MG63 (cell line): Measurements from ENCODE around the gene DGKE. TPM values are rescaled to one million over a fixed set of nuclear protein-coding genes. Genes with fewer than 3 reads are reported as not detected.

Experiments used
- DNase-seq: peaks from one replicate; pipeline ENCODE4 v3.0.0-alpha.2; 2020
- H3K27me3 ChIP-seq: fragments of 250-450 bp; sonication (Bioruptor Pico); 2 replicates; pipeline ENCODE4 v1.5.1; 2020; ENCODE audit warnings: mild to moderate bottlenecking, moderate library complexity
- H3K36me3 ChIP-seq: fragments of 250-450 bp; sonication (Bioruptor Pico); 2 replicates; pipeline ENCODE4 v1.5.1; 2020; ENCODE audit warnings: mild to moderate bottlenecking, moderate library complexity
- H3K4me3 ChIP-seq: fragments of 250-450 bp; sonication (Bioruptor Pico); 2 replicates; pipeline ENCODE4 v1.5.1; 2020; ENCODE audit warnings: mild to moderate bottlenecking, moderate library complexity
- H3K9me3 ChIP-seq: fragments of 250-450 bp; sonication (Bioruptor Pico); 2 replicates; pipeline ENCODE4 v1.5.1; 2020; ENCODE audit warnings: mild to moderate bottlenecking, moderate library complexity
- total RNA-seq: library from RNA; depleted of rRNA; stranded (reverse); fragments of >200 nt; shearing (Covaris generic); gene quantifications from 2 replicates; pipeline ENCODE4 v1.2.3, GENCODE V29; 2014; ENCODE audit warnings: low replicate concordance

Gene DGKE
- total RNA-seq, 1 experiment from 2014 or later: 4.0 TPM

DNA sequence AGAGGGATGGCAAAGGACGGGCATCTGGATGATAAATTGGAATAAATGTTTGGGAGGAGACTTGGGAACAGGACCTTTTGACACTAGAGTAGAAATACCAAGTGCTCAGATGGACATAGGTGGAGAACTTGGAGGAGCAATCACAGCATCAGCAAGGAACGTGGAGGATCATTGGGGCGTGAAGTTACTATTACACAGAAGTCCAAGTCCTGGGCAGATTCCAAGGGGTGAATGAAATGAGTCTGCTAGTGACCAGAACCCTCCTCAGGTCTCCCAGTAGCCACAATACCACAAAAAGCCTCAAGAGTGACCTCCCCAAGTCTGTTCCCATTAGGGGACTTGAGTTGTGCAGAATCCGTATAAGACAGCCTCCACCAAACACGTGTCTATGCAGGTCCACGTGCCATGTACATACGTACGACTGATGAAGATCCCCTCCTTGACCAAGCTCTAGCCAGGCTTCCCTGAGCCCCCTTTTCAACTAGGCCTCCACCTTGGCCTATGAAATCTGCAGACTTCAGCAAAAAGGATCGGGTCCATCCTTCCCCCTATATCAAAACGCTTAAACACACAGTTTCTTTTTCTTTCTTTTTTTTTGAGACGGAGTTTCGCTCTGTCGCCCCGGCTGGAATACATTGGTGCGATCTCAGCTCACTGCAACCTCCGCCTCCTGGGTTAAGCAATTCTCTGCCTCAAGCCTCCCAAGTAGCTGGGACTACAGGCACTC lies 2.4 kb upstream of the DGKE start:
- no peak overlapping the region for H3K4me3 ChIP-seq
- no peaks in the 10 kb centered on the region for H3K9me3 ChIP-seq
- no peak for DNase-seq
- H3K27me3 ChIP-seq: no peaks in the 10 kb centered on the region
- H3K36me3 ChIP-seq: peaks cover 13% of the 10 kb centered on the region

DNA sequence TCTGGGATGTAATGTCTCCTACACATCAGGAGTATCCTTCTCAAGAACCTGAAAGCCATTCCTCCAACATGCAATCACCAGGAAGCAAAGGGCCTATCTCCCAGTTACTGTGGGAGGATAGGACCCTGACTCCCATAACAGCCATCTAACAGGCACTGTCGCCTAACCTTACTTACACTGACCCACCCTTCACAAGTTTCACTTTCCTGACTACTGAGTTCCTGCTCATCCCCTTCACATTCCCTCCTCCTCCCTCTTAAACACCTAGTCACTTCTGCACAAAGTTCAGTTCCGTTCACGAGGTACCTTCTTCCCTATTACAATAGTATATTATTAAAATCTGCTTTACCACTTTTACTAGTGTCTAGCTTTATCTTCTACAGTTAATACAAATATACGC lies 1.5 kb upstream of the DGKE start:
- Histone ChIP-seq H3K27me3 (no peaks in the 10 kb centered on the region), H3K9me3 (no peaks in the 10 kb centered on the region), H3K4me3 (peak overlapping the region; percentile 69), H3K36me3 (peaks cover 18% of the 10 kb centered on the region)
- no peak for DNase-seq

GRCh38 chr17:56833057-56833808 lies 718 bp upstream of the DGKE start:
- peak; percentile 54 for DNase-seq
- H3K9me3 ChIP-seq: no peaks in the 10 kb centered on the region

GRCh38 chr17:56834380-56835263 lies 671 bp downstream of the DGKE start:
- H3K9me3 ChIP-seq: no peaks in the 10 kb centered on the region
- peaks cover 29% of the 10 kb centered on the region for H3K36me3 ChIP-seq
- peak; percentile 36 for DNase-seq
- no peaks in the 10 kb centered on the region for H3K27me3 ChIP-seq
- peak overlapping the region; percentile 69 for H3K4me3 ChIP-seq

More at GRCh38 chr17:56833057-56833808, 718 bp upstream of the DGKE start:
- peak overlapping the region; percentile 69 for H3K4me3 ChIP-seq
- no peaks in the 10 kb centered on the region for H3K27me3 ChIP-seq
- H3K36me3 ChIP-seq: peaks cover 23% of the 10 kb centered on the region

- Histone ChIP-seq H3K4me3 (peak overlapping the region; percentile 69), H3K9me3 (no peaks in the 10 kb centered on the region), H3K36me3 (peaks cover 30% of the 10 kb centered on the region), H3K27me3 (no peaks in the 10 kb centered on the region)
- DNase-seq: no peak
Observed at GRCh38 chr17:56835264-56835585, 1.3 kb downstream of the DGKE start.

GRCh38 chr17:56838687-56839086 lies 4.7 kb downstream of the DGKE start:
- Histone ChIP-seq H3K36me3 (peaks cover 39% of the 10 kb centered on the region), H3K4me3 (no peak overlapping the region), H3K9me3 (no peaks in the 10 kb centered on the region), H3K27me3 (no peaks in the 10 kb centered on the region)
- DNase-seq: no peak

- Histone ChIP-seq H3K9me3 (no peaks in the 10 kb centered on the region), H3K27me3 (no peaks in the 10 kb centered on the region), H3K4me3 (no peak overlapping the region), H3K36me3 (peaks cover 32% of the 10 kb centered on the region)
- DNase-seq: no peak
Observed at GRCh38 chr17:56842577-56842976, 8.6 kb downstream of the DGKE start.

DNA sequence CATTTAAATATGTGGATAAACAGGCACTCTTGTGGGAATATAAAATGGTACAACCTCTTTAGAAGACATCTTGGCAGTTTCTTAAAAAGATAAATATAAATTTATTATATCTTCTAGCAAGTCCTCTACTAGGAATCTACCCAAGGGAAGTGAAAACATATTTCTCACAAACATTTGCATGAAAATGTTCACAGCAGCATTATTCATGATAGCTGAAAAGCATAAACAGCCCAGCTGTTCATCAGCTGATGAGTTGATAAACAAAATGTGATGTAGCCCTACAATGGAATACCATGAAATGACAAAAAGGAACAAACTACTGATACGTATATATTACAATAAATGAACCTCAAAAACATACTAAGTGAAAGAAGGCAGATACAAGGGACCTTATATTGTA lies 12.0 kb downstream of the DGKE start:
- Histone ChIP-seq H3K27me3 (no peaks in the 10 kb centered on the region), H3K9me3 (no peaks in the 10 kb centered on the region), H3K4me3 (no peak overlapping the region), H3K36me3 (peaks cover 19% of the 10 kb centered on the region)
- DNase-seq: no peak

GRCh38 chr17:56847106-56847505 lies 13.2 kb downstream of the DGKE start:
- H3K9me3 ChIP-seq: no peaks in the 10 kb centered on the region
- no peaks in the 10 kb centered on the region for H3K27me3 ChIP-seq
- peaks cover 19% of the 10 kb centered on the region for H3K36me3 ChIP-seq
- H3K4me3 ChIP-seq: no peak overlapping the region
- DNase-seq: no peak

DNA sequence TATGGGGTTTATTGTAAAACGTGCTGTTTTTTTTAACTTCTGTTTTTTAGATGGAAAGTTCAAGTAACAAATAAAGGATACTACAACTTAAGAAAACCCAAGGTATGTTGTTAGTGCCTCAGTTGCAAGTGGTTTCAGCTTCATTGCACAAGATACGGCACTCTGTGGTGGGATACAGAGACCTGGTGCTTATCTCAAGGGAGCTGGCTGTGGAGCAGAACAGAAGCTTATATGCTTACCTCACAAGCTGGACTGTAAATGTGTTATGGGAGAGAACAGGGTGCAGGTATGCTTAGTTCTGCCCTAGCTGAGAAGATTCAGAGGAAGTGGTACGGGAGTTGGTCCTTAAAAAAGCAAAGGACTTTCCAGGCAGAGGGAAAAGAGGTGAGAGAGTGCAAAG lies 15.2 kb downstream of the DGKE start:
- Histone ChIP-seq H3K4me3 (no peak overlapping the region), H3K27me3 (no peaks in the 10 kb centered on the region), H3K36me3 (peaks cover 17% of the 10 kb centered on the region), H3K9me3 (no peaks in the 10 kb centered on the region)
- DNase-seq: no peak

- no peak overlapping the region for H3K4me3 ChIP-seq
- H3K9me3 ChIP-seq: no peaks in the 10 kb centered on the region
- H3K36me3 ChIP-seq: peaks cover 17% of the 10 kb centered on the region
Observed at GRCh38 chr17:56850591-56850990, 16.6 kb downstream of the DGKE start.

DNA sequence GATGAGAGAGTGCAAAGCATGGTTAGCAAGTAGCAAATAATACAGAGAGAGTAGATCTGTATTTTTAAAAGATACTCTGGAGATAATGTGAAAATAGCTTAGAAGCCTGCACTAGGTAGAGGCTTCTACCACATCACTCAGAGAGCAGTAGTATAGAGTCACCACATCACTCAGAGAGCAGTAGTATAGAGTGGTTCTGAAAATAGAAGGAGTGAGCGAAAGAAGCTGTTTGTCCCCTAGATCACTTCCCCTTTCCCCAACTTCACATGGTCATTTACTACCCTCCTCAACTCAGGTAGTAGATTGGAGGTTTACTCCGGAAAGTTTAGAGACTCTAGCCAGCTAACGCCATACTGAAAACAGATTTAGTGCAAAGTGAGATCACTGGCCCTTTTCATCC lies 17.1 kb downstream of the DGKE start:
- peaks cover 13% of the 10 kb centered on the region for H3K36me3 ChIP-seq
- no peaks in the 10 kb centered on the region for H3K9me3 ChIP-seq
- no peak for DNase-seq
- no peaks in the 10 kb centered on the region for H3K27me3 ChIP-seq
- H3K4me3 ChIP-seq: no peak overlapping the region

More at GRCh38 chr17:56850591-56850990, 16.6 kb downstream of the DGKE start:
- H3K27me3 ChIP-seq: no peaks in the 10 kb centered on the region
- no peak for DNase-seq

GRCh38 chr17:56861899-56862298 lies 27.9 kb downstream of the DGKE start:
- no peak overlapping the region for H3K4me3 ChIP-seq
- no peak for DNase-seq
- H3K27me3 ChIP-seq: no peaks in the 10 kb centered on the region
- H3K36me3 ChIP-seq: peaks cover 29% of the 10 kb centered on the region
- no peaks in the 10 kb centered on the region for H3K9me3 ChIP-seq

DNA sequence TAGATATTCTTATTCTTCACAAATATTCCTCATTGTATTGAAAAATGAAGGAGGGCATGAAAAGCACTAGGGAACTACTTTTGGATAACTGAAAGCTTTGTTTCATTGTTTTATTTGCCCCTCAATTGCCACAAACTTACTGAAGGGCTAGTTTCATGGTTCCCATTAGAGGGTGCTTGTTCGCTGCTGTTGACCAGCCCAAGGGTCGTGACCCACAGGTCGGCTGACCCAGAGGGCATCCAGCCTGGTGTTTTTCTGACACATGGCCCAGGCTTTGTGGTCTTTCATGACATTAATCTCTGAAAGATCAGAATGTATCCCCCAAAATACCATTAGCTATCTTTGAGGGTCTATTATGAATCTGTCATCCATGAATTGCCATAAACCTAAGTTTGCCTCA lies 30.0 kb downstream of the DGKE start:
- H3K9me3 ChIP-seq: no peaks in the 10 kb centered on the region
- no peak for DNase-seq
- peaks cover 21% of the 10 kb centered on the region for H3K36me3 ChIP-seq

GRCh38 chr17:56866076-56866475 lies 32.1 kb downstream of the DGKE start:
- Histone ChIP-seq H3K4me3 (no peak overlapping the region), H3K27me3 (no peaks in the 10 kb centered on the region), H3K36me3 (peaks cover 17% of the 10 kb centered on the region; the same call in 1 of the 2 replicates), H3K9me3 (no peaks in the 10 kb centered on the region)
- no peak for DNase-seq

More for the DNA sequence above, 30.0 kb downstream of the DGKE start:
- Histone ChIP-seq H3K4me3 (no peak overlapping the region), H3K27me3 (no peaks in the 10 kb centered on the region)

DNA sequence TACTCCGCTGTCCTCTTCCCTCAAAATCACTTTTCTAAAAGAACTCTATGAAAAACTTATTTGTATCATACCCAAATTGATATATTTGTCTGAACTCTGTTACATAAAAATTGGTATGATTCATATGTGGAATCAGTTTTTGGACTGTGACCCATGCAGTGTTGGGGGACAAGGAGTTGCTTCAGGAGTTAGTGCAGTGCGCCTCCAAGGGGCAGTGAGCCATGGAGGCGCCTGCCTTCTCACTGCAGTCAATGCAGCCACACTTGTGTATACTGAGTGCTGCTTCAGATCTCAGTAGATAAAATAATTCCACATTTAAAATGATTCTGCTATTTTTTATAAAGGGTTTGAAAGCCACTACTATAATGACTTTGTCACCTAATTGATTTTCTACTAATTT lies 32.5 kb downstream of the DGKE start:
- Histone ChIP-seq H3K9me3 (no peaks in the 10 kb centered on the region), H3K27me3 (no peaks in the 10 kb centered on the region), H3K4me3 (no peak overlapping the region), H3K36me3 (peaks cover 17% of the 10 kb centered on the region; the same call in 1 of the 2 replicates)
- no peak for DNase-seq

GRCh38 chr17:56867948-56868376 lies 34.0 kb downstream of the DGKE start:
- peak; percentile 75 for DNase-seq
- Histone ChIP-seq H3K27me3 (no peaks in the 10 kb centered on the region), H3K36me3 (0 out of 2 replicates have a peak, but pooled peaks cover 9% of the 10 kb centered on the region), H3K4me3 (no peak overlapping the region), H3K9me3 (no peaks in the 10 kb centered on the region)
